Activated gamma-delta T cell (primary cell): Measurements from ENCODE around the gene ZNF532.
"Not testable (repeated sequence)": the region's sequence is repeated elsewhere in the genome, so short reads cannot be mapped to it uniquely, and the experiment has no call there.

Source experiments
- DNase-seq: peaks from one replicate; lab custom pipeline; 2025; lab: John Stamatoyannopoulos, UW

ZNF532 gene

DNA sequence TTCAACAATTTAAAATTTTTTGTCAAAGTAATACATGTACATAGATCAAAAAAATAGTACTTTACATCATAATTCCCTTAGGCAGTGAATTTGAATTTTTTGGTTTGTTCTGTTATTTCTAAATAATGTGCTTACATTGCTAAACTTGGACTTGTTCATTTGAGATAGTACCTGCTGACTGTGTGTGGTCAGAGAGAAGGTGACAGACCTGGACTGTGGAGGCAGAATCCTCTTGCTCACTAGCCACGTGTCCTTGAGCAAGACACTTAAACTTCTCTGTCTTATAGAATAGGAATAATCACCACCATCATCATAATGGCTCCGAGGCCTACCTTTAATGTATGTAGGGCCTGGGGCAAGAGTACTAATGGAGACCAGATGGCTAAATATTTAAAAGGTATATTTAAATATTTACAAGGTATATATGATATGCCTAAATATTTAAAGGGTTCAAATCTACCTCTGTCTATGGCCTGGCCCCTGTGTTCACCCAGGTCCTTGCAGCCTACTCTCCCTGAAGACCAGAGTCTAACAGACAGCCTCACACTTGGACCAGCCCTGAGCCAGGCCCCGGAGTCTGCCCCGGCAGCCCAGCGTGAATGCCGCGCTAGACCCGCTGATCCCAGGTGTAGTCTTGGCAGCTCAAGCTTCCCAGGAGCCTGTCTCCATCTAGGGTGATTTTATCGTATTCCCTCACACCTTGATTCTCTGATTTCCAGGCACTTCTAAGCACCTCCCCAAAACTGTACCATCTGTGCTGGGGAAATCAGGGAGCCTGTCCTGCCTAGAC lies 33.5 kb downstream of the ZNF532 start:
- no peak for DNase-seq

- no peak for DNase-seq
Observed at GRCh38 chr18:58900015-58900649, 35.5 kb downstream of the ZNF532 start.

DNA sequence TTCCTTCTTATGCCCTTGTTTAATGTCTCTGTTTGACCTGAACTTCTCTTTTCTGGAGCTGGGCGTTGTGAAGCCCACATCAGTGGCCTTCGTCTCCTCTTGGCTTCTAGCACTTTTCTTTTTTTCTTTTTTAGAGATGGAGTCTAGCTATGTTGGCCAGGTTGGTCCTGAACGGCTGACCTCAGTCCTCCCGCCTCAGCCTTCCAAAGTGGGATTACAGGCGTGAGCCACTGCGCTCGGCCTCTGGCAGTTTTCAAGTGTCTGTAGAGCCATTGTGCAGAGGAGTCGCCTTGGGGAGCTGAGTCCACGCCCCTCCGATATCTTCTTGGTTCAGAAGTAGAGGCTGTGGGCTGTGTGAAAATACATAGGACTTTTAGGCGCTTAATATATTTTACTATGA lies 36.5 kb downstream of the ZNF532 start:
- no peak for DNase-seq

DNA sequence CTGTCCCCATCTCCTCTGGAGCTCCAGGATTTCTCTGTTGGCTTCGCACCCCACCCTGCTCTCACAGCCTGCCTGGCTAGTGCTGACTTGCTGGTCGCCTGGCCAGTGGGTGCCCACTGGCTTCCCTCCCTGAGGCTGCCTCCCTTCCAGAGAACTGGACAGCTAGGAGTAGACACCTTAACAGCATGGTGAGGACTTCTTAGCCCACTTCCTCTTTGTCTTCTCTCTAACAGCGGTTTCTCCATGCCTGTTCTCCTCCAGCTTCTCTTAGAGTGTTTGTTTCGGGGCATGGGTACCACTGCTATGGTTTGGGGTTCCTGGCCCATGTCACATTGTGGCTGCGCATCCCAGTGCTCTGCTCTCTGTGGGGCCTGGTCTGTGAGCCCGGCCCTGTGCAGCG lies 37.1 kb downstream of the ZNF532 start:
- no peak for DNase-seq

DNA sequence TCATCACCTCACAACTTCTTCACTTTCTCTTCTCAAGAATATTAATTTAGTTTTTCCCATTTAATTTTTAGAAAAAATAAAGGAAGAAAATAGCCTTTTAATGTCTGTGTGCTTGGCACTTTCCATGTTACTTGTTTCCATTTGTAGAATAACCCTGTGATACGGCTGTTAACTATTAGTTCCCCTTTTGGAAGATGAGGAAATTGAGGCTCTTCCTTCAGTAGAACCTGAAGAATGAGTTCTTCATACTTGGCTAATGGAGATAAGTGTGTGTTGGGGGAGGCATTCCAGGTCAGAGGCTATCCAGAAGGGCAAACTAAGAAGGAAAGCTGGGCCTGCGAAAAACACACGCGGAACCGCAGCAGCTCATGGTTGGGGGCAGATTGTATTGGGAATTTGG lies 38.3 kb downstream of the ZNF532 start:
- DNase-seq = no peak

DNA sequence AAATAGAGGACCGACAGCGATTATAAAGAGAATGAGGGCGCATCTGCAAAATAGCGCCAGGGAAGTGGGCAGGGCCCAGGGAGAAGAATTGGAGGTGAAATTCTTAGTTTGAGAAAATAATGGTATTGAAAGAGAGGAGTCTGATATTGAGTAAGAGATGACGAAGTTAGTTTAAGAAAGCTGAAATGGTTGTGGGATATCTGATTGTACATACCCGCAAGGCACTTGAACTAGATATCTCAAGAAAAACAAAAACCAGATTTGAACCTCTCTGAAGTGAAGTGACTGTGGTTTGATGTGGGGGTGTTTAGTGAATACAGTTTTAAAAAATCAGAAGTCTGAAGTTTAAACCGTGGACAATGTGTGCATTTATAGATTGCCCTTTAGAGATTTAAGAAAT lies 38.9 kb downstream of the ZNF532 start:
- no peak for DNase-seq

GRCh38 chr18:58905777-58906428 lies 41.2 kb downstream of the ZNF532 start:
- DNase-seq = no peak

DNA sequence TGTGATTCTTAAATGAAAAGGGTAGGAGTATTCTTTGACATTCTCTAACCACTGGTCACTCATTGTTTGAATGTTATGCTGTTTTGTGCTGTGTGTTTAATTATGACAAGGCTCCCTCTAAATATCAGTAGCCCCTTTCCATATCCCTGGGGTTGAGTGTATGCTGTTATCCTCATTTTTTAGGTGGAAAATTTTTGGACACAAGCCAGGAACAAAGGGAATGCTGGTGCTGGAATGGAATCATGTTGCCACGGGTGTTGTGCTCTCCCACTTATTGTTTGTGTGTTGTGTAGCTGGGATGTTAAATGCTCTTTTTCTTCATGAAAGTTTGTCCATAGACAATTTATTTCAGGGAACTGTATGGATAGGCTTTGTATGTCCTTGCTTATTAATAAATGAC lies 43.3 kb downstream of the ZNF532 start:
- no peak for DNase-seq

GRCh38 chr18:58909521-58909920 lies 44.8 kb downstream of the ZNF532 start:
- DNase-seq = no peak

GRCh38 chr18:58911241-58911640 lies 46.6 kb downstream of the ZNF532 start:
- no peak for DNase-seq

GRCh38 chr18:58911766-58912165 lies 47.1 kb downstream of the ZNF532 start:
- no peak for DNase-seq

DNA sequence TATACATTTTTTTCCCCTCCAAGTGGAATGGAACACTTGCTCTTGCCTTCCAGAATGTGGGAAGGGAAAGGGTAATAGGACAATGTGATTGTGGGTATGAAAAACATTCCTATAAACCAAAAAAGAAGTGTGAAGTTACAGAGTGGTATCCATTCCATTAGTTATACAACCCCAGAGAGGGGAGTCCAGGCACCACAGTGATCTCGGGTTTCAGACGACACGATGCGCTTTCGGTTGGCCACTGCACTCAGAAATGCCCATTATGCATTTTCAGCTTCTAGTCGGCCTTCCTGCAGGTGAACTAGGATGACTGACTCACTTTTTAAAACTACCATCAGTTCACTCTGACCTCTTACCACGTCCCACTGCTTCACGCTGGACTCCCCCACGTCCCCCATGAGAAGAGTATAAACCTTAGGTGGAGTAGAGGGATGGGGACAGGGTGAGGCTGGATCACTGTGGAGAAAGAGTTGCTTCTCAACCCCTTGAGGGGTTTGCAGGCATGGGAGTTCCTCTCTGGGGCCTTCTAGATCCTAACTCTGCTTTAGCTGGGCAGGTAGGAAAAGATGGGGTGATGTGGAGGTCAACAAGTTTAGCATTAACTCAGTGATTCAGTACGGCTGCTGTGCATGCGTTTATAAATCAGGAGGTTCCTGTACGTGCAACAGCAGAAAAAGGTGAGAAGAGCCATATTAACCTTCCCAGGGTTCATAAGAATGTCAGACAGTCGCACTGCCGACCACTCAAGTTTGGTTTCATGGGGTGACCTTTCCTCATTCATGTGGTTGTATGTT lies 50.5 kb downstream of the ZNF532 start:
- DNase-seq = no peak

GRCh38 chr18:58915995-58916394 lies 51.3 kb downstream of the ZNF532 start:
- DNase-seq = no peak

- not testable (repeated sequence) for DNase-seq
Observed at GRCh38 chr18:58919934-58920333, 55.3 kb downstream of the ZNF532 start.

GRCh38 chr18:58922995-58923394 lies 58.3 kb downstream of the ZNF532 start:
- DNase-seq = no peak

DNA sequence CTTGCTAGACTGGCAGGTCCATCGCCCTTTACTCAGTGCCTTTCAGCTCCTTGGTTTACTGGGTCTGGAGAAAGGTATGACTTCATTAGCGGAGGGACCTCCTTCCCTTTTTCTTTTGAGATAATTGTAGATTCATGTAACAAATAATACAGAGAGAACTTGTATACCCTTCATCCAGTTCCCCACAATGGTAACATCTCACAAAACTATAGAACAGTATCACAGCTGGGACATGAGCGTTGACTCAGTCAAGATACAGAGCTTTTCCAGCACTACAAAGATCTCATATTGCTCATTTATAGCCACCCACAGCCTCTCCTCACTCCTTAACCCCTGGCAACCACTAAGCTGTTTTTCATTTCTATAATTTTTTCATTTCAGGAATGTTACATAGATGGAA lies 59.8 kb downstream of the ZNF532 start:
- DNase-seq = no peak

DNA sequence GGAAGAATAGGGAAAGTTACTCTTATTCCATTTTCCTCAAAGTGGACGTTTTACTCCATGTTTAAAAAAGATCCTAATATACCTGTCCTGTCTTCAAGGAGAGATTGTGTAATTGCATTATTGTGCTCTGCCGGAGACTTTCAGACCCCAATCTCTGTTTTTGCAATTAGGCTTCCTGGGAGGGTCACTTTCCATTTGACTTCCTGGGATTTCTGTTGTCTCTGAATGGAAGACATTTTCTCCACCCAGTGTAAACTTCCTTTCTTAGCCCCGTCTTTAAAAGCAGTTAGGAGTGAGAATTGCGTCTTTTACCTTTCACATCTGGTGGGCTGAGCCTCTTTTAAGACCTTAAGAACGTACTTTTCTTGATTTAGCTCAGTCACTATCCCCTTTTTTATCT lies 63.0 kb downstream of the ZNF532 start:
- DNase-seq = no peak

GRCh38 chr18:58928386-58928785 lies 63.7 kb downstream of the ZNF532 start:
- DNase-seq = no peak

GRCh38 chr18:58929206-58929605 lies 64.5 kb downstream of the ZNF532 start:
- no peak for DNase-seq

GRCh38 chr18:58934356-58934755 lies 69.7 kb downstream of the ZNF532 start:
- no peak for DNase-seq

- no peak for DNase-seq
Observed at GRCh38 chr18:58934933-58935577, 70.4 kb downstream of the ZNF532 start.
